BJ (cell line): ENCODE data around the gene COL5A2. TPM values are rescaled to one million over a fixed set of nuclear protein-coding genes. Genes with fewer than 3 reads are reported as not detected.

Source experiments
- CTCF ChIA-PET: fragments of 350-600 bp; formaldehyde crosslinking; extraction: SDS; loops from one replicate; lab custom pipeline; 2021; ENCODE audit warnings: antibody characterized with exemption, inconsistent platforms; lab: Yijun Ruan, JAX
- POLR2A ChIA-PET: fragments of 300-600 bp; sonication (Branson Sonifier 250); formaldehyde crosslinking; extraction: SDS; loops from one replicate; lab custom pipeline; 2021; ENCODE audit warnings: antibody characterized with exemption; lab: Charles Lee
- DNase-seq: peaks from one replicate; pipeline ENCODE4 v3.0.0-alpha.2; 2011; ENCODE audit warnings: low read depth
- H3K27me3 ChIP-seq: 2 replicates; pipeline ENCODE4 v1.6.0; 2011; ENCODE audit warnings: low read length; ENCODE audit not compliant: control insufficient read depth, insufficient read depth
- H3K36me3 ChIP-seq: 2 replicates; pipeline ENCODE4 v1.5.1; 2011; ENCODE audit warnings: low read length; ENCODE audit not compliant: control insufficient read depth, insufficient read depth
- H3K4me3 ChIP-seq: 2 replicates; pipeline ENCODE4 v1.5.1; 2011; ENCODE audit warnings: low read depth, mild to moderate bottlenecking, control low read depth, low read length
- CTCF ChIP-seq: IDR thresholded peaks from 2 replicates; pipeline ENCODE4 v1.5.1; 2011; ENCODE audit warnings: low read depth, mild to moderate bottlenecking, control low read depth, inconsistent platforms, low read length, moderate library complexity; ENCODE audit not compliant: insufficient read depth
- polyA plus RNA-seq: library from polyadenylated mRNA; depleted of rRNA; stranded (reverse); fragments of >200 nt; gene quantifications from 2 replicates; pipeline ENCODE4 v1.2.3, GENCODE V29; 2011

COL5A2 gene
- polyA plus RNA-seq, 1 experiment: 351 TPM

DNA sequence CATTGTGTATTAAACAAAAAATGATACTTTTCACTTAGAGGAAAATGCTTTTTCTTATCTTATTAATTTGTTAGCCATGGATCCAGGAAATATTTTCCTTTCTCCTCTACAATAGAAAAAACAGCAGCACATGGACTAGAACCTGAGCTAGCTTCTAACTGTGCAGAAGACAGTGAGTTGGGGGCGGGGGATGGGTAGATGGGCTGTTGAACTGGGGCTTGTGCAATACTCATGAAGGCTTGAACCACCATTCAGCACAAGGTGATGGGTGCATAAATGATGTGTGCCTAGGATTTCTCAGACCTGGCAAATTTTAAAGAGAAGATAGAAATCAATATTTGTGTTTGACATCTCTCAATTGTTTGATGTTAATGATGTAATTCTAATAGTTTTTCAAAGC is 42.0 kb downstream of the COL5A2 start:
- no peak for TF ChIP-seq CTCF
- Histone ChIP-seq H3K4me3 (no peak overlapping the region), H3K27me3 (no peaks in the 10 kb centered on the region), H3K36me3 (0 out of 2 replicates have a peak, but pooled peaks cover 2% of the 10 kb centered on the region)
- DNase-seq: no peak
- ChIA-PET POLR2A (interaction anchor here (0.6 kb wide), 1 partner anchor 116 kb away, joined by 3 read pairs; no protein-coding TSS in a partner anchor), CTCF (no interaction called here)

- TF ChIP-seq CTCF: no peak
- no peaks in the 10 kb centered on the region for H3K27me3 ChIP-seq
- no peak overlapping the region for H3K4me3 ChIP-seq
- CTCF ChIA-PET: no interaction called here
- 0 out of 2 replicates have a peak, but pooled peaks cover 2% of the 10 kb centered on the region for H3K36me3 ChIP-seq
- DNase-seq: no peak
- POLR2A ChIA-PET: no interaction called here
Measured at GRCh38 chr2:189134485-189134884, 45.1 kb downstream of the COL5A2 start.

DNA sequence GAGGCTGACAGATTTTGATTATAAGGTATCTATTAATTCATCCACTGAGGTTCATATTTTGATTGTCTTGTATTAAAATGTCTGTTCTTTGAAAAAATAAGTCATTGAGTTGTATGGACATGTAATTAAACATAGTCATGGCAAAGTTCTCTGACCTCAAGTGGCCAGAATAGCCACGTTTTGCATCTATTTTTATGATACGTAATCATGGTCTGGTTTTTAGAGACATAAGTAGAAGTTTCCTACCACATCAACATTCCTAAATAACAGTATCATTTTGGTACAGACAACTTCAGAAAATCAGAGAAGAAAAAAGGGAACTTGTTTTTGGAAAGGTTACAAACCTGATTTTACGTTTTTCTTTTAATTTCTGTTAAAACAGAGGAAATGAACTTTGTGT is 47.6 kb downstream of the COL5A2 start:
- Histone ChIP-seq H3K36me3 (0 out of 2 replicates have a peak, but pooled peaks cover 2% of the 10 kb centered on the region), H3K4me3 (no peak overlapping the region), H3K27me3 (no peaks in the 10 kb centered on the region)
- POLR2A ChIA-PET: no interaction called here
- CTCF ChIA-PET: interaction anchor here (0.8 to 1.0 kb wide), 2 partner anchors 11 to 39 kb away, joined by 3 to 4 read pairs; no protein-coding TSS in a partner anchor
- DNase-seq: no peak
- TF ChIP-seq CTCF: no peak

DNA sequence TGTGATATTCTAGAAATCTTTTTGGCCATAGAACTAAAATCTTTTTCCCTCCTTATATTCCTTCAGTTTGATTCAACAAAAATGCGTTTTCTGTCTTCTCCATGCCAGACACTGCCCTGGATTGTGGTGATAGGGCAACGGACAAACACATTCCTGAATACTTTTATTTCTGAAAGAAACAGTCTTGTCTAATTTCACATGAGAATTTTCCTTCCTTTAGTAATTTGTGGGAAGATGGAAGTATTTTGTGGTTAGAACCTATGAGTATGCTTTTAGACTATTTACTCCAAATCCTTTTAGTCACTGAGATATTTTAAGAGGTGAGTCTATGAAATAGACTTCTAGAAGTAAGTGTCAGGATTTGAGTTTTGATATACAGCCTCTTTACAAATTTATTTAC is 49.6 kb downstream of the COL5A2 start:
- ChIA-PET CTCF (interaction anchor here (1.2 kb wide), 1 partner anchor 11 kb away, joined by 3 read pairs; no protein-coding TSS in a partner anchor), POLR2A (no interaction called here)

GRCh38 chr2:189128970-189129369 is 50.6 kb downstream of the COL5A2 start:
- POLR2A ChIA-PET: no interaction called here
- H3K4me3 ChIP-seq: no peak overlapping the region
- DNase-seq: no peak
- no peak for TF ChIP-seq CTCF
- CTCF ChIA-PET: no interaction called here
- H3K36me3 ChIP-seq: 0 out of 2 replicates have a peak, but pooled peaks cover 2% of the 10 kb centered on the region
- no peaks in the 10 kb centered on the region for H3K27me3 ChIP-seq

More for the DNA sequence above, 49.6 kb downstream of the COL5A2 start:
- peak; percentile 93 for DNase-seq
- TF ChIP-seq CTCF: no peak
- no peak overlapping the region for H3K4me3 ChIP-seq
- 0 out of 2 replicates have a peak, but pooled peaks cover 2% of the 10 kb centered on the region for H3K36me3 ChIP-seq
- H3K27me3 ChIP-seq: no peaks in the 10 kb centered on the region
